Tibial nerve (tissue), 4 donors: Measurements from ENCODE around the gene DOHH.

Experiments
- EP300 ChIP-seq, 2 donors: sonication (generic); formaldehyde crosslinking; IDR thresholded peaks; one replicate each; pipeline ENCODE4 v1.6.1; 2017; ENCODE audit warnings: antibody characterized with exemption in 2 of 2, mild to moderate bottlenecking in 1 of 2
- TF ChIP-seq, protein P1 (sequence below), 5 experiments: fragments of 200-600 bp in 3 of 5; fragments of 450-650 bp in 2 of 5; sonication (generic) in 3 of 5; IDR thresholded peaks; one replicate each; pipeline ENCODE4 v1.5.1; 2016 to 2019; ENCODE audit warnings: antibody characterized with exemption in 5 of 5, mild to moderate bottlenecking in 3 of 5, moderate library complexity in 2 of 5

- TF ChIP-seq EP300 (IDR thresholded peaks at IDR 0.05) = no peak
- TF ChIP-seq, protein P1, sequence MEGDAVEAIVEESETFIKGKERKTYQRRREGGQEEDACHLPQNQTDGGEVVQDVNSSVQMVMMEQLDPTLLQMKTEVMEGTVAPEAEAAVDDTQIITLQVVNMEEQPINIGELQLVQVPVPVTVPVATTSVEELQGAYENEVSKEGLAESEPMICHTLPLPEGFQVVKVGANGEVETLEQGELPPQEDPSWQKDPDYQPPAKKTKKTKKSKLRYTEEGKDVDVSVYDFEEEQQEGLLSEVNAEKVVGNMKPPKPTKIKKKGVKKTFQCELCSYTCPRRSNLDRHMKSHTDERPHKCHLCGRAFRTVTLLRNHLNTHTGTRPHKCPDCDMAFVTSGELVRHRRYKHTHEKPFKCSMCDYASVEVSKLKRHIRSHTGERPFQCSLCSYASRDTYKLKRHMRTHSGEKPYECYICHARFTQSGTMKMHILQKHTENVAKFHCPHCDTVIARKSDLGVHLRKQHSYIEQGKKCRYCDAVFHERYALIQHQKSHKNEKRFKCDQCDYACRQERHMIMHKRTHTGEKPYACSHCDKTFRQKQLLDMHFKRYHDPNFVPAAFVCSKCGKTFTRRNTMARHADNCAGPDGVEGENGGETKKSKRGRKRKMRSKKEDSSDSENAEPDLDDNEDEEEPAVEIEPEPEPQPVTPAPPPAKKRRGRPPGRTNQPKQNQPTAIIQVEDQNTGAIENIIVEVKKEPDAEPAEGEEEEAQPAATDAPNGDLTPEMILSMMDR (IDR thresholded peaks at IDR 0.05) = no peak
These were observed 29.9 kb downstream of the DOHH start for GRCh38 chr19:3470500-3471128.
